Kidney (tissue), 14 donors: ENCODE results near the gene CDK3. TPM values are rescaled to one million over a fixed set of nuclear protein-coding genes. Genes with fewer than 3 reads are reported as not detected.
A peak's percentile ranks its signal among the peaks of the same experiment; 100 is the strongest.

Experiments
- DNase-seq, 5 donors: peaks; one replicate each; pipeline ENCODE4 v3.0.0-alpha.2; 2013 to 2020
- FAIRE-seq: peaks from 2 replicates; lab custom pipeline; 2012; peaks lifted over from hg19 to GRCh38; lab: Jason Lieb, UNC
- H3K27ac ChIP-seq, 2 donors: one replicate each; pipeline ENCODE4 v1.7.0; 2013; ENCODE audit warnings: low read depth in 2 of 2, low read length in 2 of 2, inconsistent platforms in 1 of 2
- H3K27me3 ChIP-seq: one replicate; pipeline ENCODE4 v1.7.1; 2013; ENCODE audit warnings: low read length, inconsistent platforms; ENCODE audit not compliant: control insufficient read depth, insufficient read depth
- H3K36me3 ChIP-seq, 3 donors: one replicate each; pipeline versions ENCODE4 v1.7.0 to v1.7.1; 2013; ENCODE audit warnings: low read length in 3 of 3, control low read depth in 1 of 3, inconsistent platforms in 1 of 3; ENCODE audit not compliant: insufficient read depth in 3 of 3, control insufficient read depth in 2 of 3
- H3K4me1 ChIP-seq, 3 donors: one replicate each; pipeline versions ENCODE4 v1.7.0 to v1.7.1; 2013; ENCODE audit warnings: low read length in 3 of 3, inconsistent platforms in 1 of 3, low read depth in 1 of 3; ENCODE audit not compliant: control insufficient read depth in 2 of 3, insufficient read depth in 2 of 3
- H3K4me3 ChIP-seq, 3 donors: one replicate each; pipeline versions ENCODE4 v1.7.0 to v1.8.1; 2013; ENCODE audit warnings: low read length in 3 of 3, control low read depth in 1 of 3, inconsistent platforms in 1 of 3
- H3K9ac ChIP-seq, 3 donors: one replicate each; pipeline versions ENCODE4 v1.7.0 to v1.7.1; 2013; ENCODE audit warnings: low read length in 3 of 3, control low read depth in 1 of 3, inconsistent platforms in 1 of 3
- H3K9me3 ChIP-seq, 3 donors: one replicate each; pipeline versions ENCODE4 v1.7.0 to v1.7.1; 2013; ENCODE audit warnings: low read length in 3 of 3, control low read depth in 1 of 3, inconsistent platforms in 1 of 3; ENCODE audit not compliant: control insufficient read depth in 2 of 3, insufficient read depth in 1 of 3
- intact Hi-C: fragments of 100-400 bp; cut with DNase I; formaldehyde crosslinking; loops from one replicate; pipeline ENCODE4 v1.11.1; 2022
- polyA plus RNA-seq: library from polyadenylated mRNA; stranded (reverse); fragments of 350-450 nt; fragmentation: Illumina TruSeq; extraction: RNeasy Lipid Tissue Mini Kit (QIAGEN cat#74804); gene quantifications from one replicate; pipeline ENCODE4 v1.2.3, GENCODE V29; 2014; ENCODE audit warnings: low read depth, low replicate concordance; ENCODE audit not compliant: insufficient read depth
- total RNA-seq: library from RNA; stranded (reverse); fragmentation: NEBNext Ultra II Directional; extraction: Animal tissue kit (Norgen Biotek cat#: 25700); gene quantifications from one replicate; pipeline ENCODE4 v1.2.1, GENCODE V29; 2021
- TF ChIP-seq, protein P1 (sequence below): IDR thresholded peaks from 3 replicates; pipeline ENCODE4 v1.5.1; 2012; ENCODE audit warnings: mild to moderate bottlenecking, moderate library complexity, borderline replicate concordance; ENCODE audit not compliant: insufficient read depth; ENCODE audit errors: extremely low read depth
- donor health status: control.
- donor health status: control.
- donor health status: control.
- donor health status: control.
- donor health status: control.
- donor health status: DM: yes; HTN: yes; CAD: no.
- donor health status: Normal renal cell carcinoma (clear cell type).

CDK3 gene
- total and polyA plus RNA-seq, 2 donors from 2014 or later, result 7.1 to 7.4 TPM

DNA sequence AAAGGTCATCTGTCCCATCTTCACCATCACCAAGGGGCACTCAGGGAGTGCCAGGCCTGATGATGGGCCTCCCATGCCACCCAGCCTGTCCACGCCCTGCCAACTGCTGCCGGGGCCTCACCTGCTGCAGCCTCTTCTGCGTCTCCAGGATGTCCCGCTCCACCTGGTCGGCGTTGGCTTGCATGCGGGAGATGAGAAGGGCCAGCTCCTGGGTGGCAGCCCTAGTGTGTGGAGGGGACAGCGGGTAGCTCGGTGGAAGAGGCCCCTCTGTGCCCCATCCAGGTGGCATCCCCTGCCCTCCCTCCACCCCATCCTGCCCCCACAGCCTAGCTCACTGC is 23.2 kb downstream of the CDK3 start:
- no peak overlapping the region for H3K4me3 ChIP-seq
- no peaks in the 10 kb centered on the region for H3K9me3 ChIP-seq
- FAIRE-seq (no peak), DNase-seq (no peak)
- H3K27ac ChIP-seq, result no peak overlapping the region
- no peaks in the 10 kb centered on the region for H3K36me3 ChIP-seq
- no peaks in the 10 kb centered on the region for H3K27me3 ChIP-seq
- peaks cover 0 to 3% (median 0%) of the 10 kb centered on the region in 3 donors for H3K4me1 ChIP-seq
- intact Hi-C loops, result no loop called here
- no peak overlapping the region for H3K9ac ChIP-seq
- TF ChIP-seq, protein P1, sequence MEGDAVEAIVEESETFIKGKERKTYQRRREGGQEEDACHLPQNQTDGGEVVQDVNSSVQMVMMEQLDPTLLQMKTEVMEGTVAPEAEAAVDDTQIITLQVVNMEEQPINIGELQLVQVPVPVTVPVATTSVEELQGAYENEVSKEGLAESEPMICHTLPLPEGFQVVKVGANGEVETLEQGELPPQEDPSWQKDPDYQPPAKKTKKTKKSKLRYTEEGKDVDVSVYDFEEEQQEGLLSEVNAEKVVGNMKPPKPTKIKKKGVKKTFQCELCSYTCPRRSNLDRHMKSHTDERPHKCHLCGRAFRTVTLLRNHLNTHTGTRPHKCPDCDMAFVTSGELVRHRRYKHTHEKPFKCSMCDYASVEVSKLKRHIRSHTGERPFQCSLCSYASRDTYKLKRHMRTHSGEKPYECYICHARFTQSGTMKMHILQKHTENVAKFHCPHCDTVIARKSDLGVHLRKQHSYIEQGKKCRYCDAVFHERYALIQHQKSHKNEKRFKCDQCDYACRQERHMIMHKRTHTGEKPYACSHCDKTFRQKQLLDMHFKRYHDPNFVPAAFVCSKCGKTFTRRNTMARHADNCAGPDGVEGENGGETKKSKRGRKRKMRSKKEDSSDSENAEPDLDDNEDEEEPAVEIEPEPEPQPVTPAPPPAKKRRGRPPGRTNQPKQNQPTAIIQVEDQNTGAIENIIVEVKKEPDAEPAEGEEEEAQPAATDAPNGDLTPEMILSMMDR, result no peak

DNA sequence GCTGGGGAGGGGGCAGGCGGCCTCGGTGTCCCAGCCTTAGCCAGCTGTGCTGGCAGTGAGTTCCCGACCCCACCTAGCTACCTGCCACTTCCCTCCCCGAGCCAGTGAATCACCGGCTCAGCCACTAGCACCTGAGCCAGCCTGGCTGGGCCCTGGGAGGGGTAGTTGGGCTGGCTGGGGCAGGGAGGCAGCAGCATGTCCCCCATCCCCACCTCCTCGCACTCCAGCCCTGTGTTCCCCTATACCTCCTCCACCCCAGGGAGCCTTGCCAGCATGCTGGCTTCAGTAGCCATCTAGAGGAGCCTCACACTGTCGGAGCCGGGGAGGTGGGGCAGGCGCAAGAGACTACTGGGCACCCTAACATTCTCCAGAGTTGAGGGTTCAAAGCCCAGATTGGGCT is 23.7 kb downstream of the CDK3 start:
- DNase-seq, result no peak
- intact Hi-C loops, result no loop called here
- no peak overlapping the region for H3K4me3 ChIP-seq
- H3K27me3 ChIP-seq, result no peaks in the 10 kb centered on the region
- no peak overlapping the region for H3K9ac ChIP-seq
- peaks cover 0 to 3% (median 0%) of the 10 kb centered on the region in 3 donors for H3K4me1 ChIP-seq
- no peaks in the 10 kb centered on the region for H3K9me3 ChIP-seq
- no peaks in the 10 kb centered on the region for H3K36me3 ChIP-seq
- TF ChIP-seq, protein P1, result no peak
- no peak overlapping the region for H3K27ac ChIP-seq
- FAIRE-seq, result no peak

DNA sequence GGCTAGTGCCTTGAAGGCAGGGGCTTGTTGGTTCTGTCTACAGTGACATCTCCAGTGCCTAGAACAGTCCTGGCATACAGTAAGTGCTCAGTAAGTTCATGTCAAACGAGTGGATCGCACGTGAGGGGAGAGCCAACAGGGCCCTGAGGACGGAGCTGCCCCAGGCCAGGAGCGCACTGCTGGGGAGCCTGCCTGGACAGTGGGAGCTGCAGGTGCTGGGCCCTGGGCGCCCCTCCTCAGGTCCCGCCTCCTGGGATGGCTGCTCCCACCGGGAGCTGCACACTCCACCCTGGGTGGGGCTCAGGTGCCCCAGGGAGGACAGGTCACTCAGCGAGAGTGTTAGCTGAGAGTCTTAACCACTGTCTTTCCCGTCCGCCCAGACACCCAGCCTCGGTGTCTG is 24.6 kb downstream of the CDK3 start:
- H3K27ac ChIP-seq, result no peak overlapping the region
- intact Hi-C loops, result no loop called here
- H3K36me3 ChIP-seq, result no peaks in the 10 kb centered on the region
- peaks cover 0 to 8% (median 0%) of the 10 kb centered on the region in 3 donors for H3K4me1 ChIP-seq
- H3K27me3 ChIP-seq, result no peaks in the 10 kb centered on the region
- H3K4me3 ChIP-seq, result no peak overlapping the region
- DNase-seq (no peak), FAIRE-seq (no peak)
- H3K9ac ChIP-seq, result no peak overlapping the region
- no peaks in the 10 kb centered on the region for H3K9me3 ChIP-seq
- TF ChIP-seq, protein P1, result no peak

DNA sequence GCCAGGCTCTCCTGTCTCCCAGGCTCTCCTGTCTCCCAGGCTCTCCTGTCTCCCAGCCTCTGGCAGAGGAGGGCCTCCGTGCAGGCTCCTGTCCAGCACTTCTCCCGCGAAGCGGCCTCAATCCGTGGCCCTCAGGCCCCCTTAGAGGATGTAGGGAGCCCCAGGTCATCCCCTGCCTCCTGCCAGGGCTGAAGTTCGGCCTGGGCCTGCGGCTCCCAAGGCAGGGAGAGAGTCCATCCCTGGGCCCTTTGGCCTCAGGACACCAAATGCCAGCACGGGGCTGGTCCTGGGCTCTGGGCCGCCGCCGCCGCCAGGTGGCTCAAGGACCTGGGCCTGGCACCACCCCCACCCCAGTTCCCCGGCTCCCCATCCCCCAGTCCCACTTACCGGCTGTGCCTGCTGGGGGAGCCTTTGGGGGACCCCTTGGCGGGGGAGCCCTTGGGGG is 26.1 kb downstream of the CDK3 start:
- Histone ChIP-seq H3K27ac (no peak overlapping the region), H3K27me3 (no peaks in the 10 kb centered on the region), H3K4me1 (peaks cover 0 to 8% (median 0%) of the 10 kb centered on the region in 3 donors), H3K4me3 (peak overlapping the region in 2 of 3 donors; percentile 34 to 46), H3K36me3 (no peaks in the 10 kb centered on the region), H3K9me3 (no peaks in the 10 kb centered on the region), H3K9ac (peak overlapping the region in 1 of 3 donors; percentile 19)
- FAIRE-seq, result no peak
- peak in 1 of 5 donors; percentile 18 for DNase-seq
- intact Hi-C loops, result no loop called here
- TF ChIP-seq, protein P1, result no peak
